K562 (cell line): ENCODE measurements around the gene IL17F. TPM values are rescaled to one million over a fixed set of nuclear protein-coding genes. Genes with fewer than 3 reads are reported as not detected.

Experiments
- ATAC-seq: fragments of 200-7000 bp; cut with Tn5 transposase; 3 replicates; pipeline ENCODE4 v1.9.1; 2020; ENCODE audit warnings: moderate library complexity
- BruUV-seq: library from RNA; stranded (reverse); fragments of 400-500 nt; replicated peaks from 2 replicates; lab custom pipeline; 2021; lab: Mats Ljungman, UMichigan
- CTCF ChIA-PET: fragments of 300-600 bp; formaldehyde crosslinking; extraction: SDS; loops from one replicate; lab custom pipeline; 2021; ENCODE audit warnings: low intra/inter-chr PET ratio; lab: Yijun Ruan, JAX
- POLR2A ChIA-PET: fragments of 300-600, 350-650 bp; sonication (Branson Sonifier 250); formaldehyde crosslinking; extraction: SDS; loops from one replicate; lab custom pipeline; 2021; ENCODE audit warnings: antibody characterized with exemption, inconsistent platforms; lab: Yijun Ruan, JAX
- DNase-seq, 4 experiments: peaks; one replicate each; pipeline versions ENCODE4 v3.0.0 to v3.0.0-alpha.2; 2011 to 2018; ENCODE audit warnings: low spot score in 3 of 4, mixed read lengths in 3 of 4; ENCODE audit errors: extremely low read depth in 1 of 4
- FAIRE-seq: peaks from 2 replicates; lab custom pipeline; 2011; peaks lifted over from hg19 to GRCh38; lab: Jason Lieb, UNC
- H2AFZ ChIP-seq: 2 replicates; pipeline ENCODE4 v1.6.0; 2011; ENCODE audit warnings: low read depth, low read length, control low read depth, inconsistent platforms
- H3K27ac ChIP-seq: fragments of 200-600 bp; 3 replicates; pipeline ENCODE4 v1.8.0; 2011; ENCODE audit warnings: low read depth, mild to moderate bottlenecking, control low read depth, inconsistent platforms, low read length, moderate library complexity, mixed read lengths; ENCODE audit errors: extremely low read depth
- H3K27me3 ChIP-seq, 2 experiments: fragments of 300-600 bp in 1 of 2; 2 replicates in 1 of 2; 3 replicates in 1 of 2; pipeline versions ENCODE4 v1.6.0 to v1.8.0; 2011; ENCODE audit warnings: inconsistent platforms in 2 of 2, low read length in 2 of 2, mild to moderate bottlenecking in 1 of 2, mixed read lengths in 1 of 2, moderate library complexity in 1 of 2; ENCODE audit not compliant: control insufficient read depth in 2 of 2, insufficient read depth in 2 of 2
- H3K36me3 ChIP-seq: fragments of 300-600 bp; 3 replicates; pipeline ENCODE4 v1.8.0; 2011; ENCODE audit warnings: mild to moderate bottlenecking, low read length, inconsistent platforms; ENCODE audit not compliant: control insufficient read depth, insufficient read depth
- H3K4me1 ChIP-seq, 2 experiments: fragments of 200-600 bp in 1 of 2; replicated peaks in 1 of 2; 2 replicates in 1 of 2; 3 replicates in 1 of 2; pipeline versions ENCODE4 v1.5.1 to v1.8.0; 2011; ENCODE audit warnings: inconsistent platforms in 2 of 2, low read length in 2 of 2, mild to moderate bottlenecking in 1 of 2, mixed read lengths in 1 of 2, moderate library complexity in 1 of 2; ENCODE audit not compliant: control insufficient read depth in 2 of 2, insufficient read depth in 2 of 2
- H3K4me2 ChIP-seq: 2 replicates; pipeline ENCODE4 v1.6.1; 2011; ENCODE audit warnings: low read length, control low read depth, inconsistent platforms, mixed read lengths; ENCODE audit not compliant: insufficient read depth
- H3K4me3 ChIP-seq: fragments of 200-600 bp; sonication (generic), shearing (Covaris generic); 2 replicates; pipeline ENCODE4 v1.5.1; 2016; ENCODE audit warnings: control low read depth, inconsistent platforms
- H3K79me2 ChIP-seq: fragments of 200-600 bp; 3 replicates; pipeline ENCODE4 v1.8.0; 2011; ENCODE audit warnings: low read length, inconsistent platforms; ENCODE audit not compliant: control insufficient read depth, insufficient read depth
- H3K9ac ChIP-seq, 2 experiments: 2 replicates each; pipeline versions ENCODE4 v1.6.0 to v1.6.1; 2011; ENCODE audit warnings: low read depth in 2 of 2, low read length in 2 of 2, control low read depth in 1 of 2, inconsistent platforms in 1 of 2, mild to moderate bottlenecking in 1 of 2, mixed read lengths in 1 of 2; ENCODE audit not compliant: insufficient read depth in 1 of 2
- H3K9me1 ChIP-seq: one replicate; pipeline ENCODE4 v1.6.0; 2011; ENCODE audit warnings: inconsistent platforms, mild to moderate bottlenecking, low read length, moderate library complexity; ENCODE audit not compliant: control insufficient read depth, insufficient read depth
- H3K9me3 ChIP-seq: replicated peaks from 2 replicates; pipeline ENCODE4 v1.5.1; 2011; ENCODE audit warnings: low read depth, low read length, inconsistent platforms; ENCODE audit not compliant: control insufficient read depth, insufficient read depth
- H4K20me1 ChIP-seq: replicated peaks from 2 replicates; pipeline ENCODE4 v1.6.1; 2011; ENCODE audit warnings: low read length, inconsistent platforms, mixed read lengths; ENCODE audit not compliant: control insufficient read depth, insufficient read depth
- CCNT2 ChIP-seq: IDR thresholded peaks from 2 replicates; pipeline ENCODE4 v1.6.1; 2011; ENCODE audit warnings: borderline replicate concordance, low read depth, mild to moderate bottlenecking, moderate library complexity, mixed read lengths, low read length; ENCODE audit not compliant: insufficient read length; ENCODE audit errors: extremely low read depth
- DNMT1 ChIP-seq: fragments of 450-650 bp; IDR thresholded peaks from 2 replicates; pipeline ENCODE4 v1.6.1; 2016; ENCODE audit warnings: antibody characterized with exemption, mild to moderate bottlenecking
- ELF1 ChIP-seq: fragments of 200-800 bp; sonication (Bioruptor generic); IDR thresholded peaks from 2 replicates; pipeline ENCODE4 v1.6.1; 2016; ENCODE audit warnings: missing genetic modification characterization, missing compliant biosample characterization
- HDGF ChIP-seq: fragments of 450-650 bp; IDR thresholded peaks from 2 replicates; pipeline ENCODE4 v1.6.1; 2016
- KDM1A ChIP-seq, 2 experiments: fragments of 450-650 bp; IDR thresholded peaks; 2 replicates each; pipeline ENCODE4 v1.6.1; 2016; ENCODE audit warnings: mild to moderate bottlenecking in 2 of 2
- KDM2B ChIP-seq: fragments of 250-450 bp; sonication (Bioruptor Pico); IDR thresholded peaks from 2 replicates; pipeline ENCODE4 v1.8.0; 2021; ENCODE audit warnings: mild to moderate bottlenecking, moderate library complexity
- MXD1 ChIP-seq: fragments of 250-450 bp; sonication (Bioruptor Pico); IDR thresholded peaks from 2 replicates; pipeline ENCODE4 v1.8.0; 2021; ENCODE audit warnings: borderline replicate concordance, mild to moderate bottlenecking, moderate library complexity; ENCODE audit not compliant: poor library complexity, severe bottlenecking
- NELFE ChIP-seq: IDR thresholded peaks from 2 replicates; pipeline ENCODE4 v1.6.1; 2011; ENCODE audit warnings: mild to moderate bottlenecking; ENCODE audit not compliant: insufficient read depth, insufficient read length
- NR0B1 ChIP-seq: fragments of 450-650 bp; IDR thresholded peaks from one replicate; pipeline ENCODE4 v1.6.1; 2018; ENCODE audit warnings: mild to moderate bottlenecking, moderate library complexity; ENCODE audit not compliant: partially characterized antibody
- POLR2A ChIP-seq: fragments of 450-650 bp; conservative IDR thresholded peaks from 2 replicates; pipeline ENCODE4 v1.6.1; 2016
- POLR2AphosphoS5 ChIP-seq: IDR thresholded peaks from 2 replicates; pipeline ENCODE4 v1.6.1; 2011; ENCODE audit warnings: mild to moderate bottlenecking, low read depth, low read length, moderate library complexity; ENCODE audit not compliant: control insufficient read depth, insufficient read depth
- STAT5A ChIP-seq: IDR thresholded peaks from 2 replicates; pipeline ENCODE4 v1.6.1; 2012; ENCODE audit warnings: low read length, inconsistent platforms, borderline replicate concordance
- ZBTB8A ChIP-seq: fragments of 450-650 bp; IDR thresholded peaks from 2 replicates; pipeline ENCODE4 v1.6.1; 2018; ENCODE audit warnings: mild to moderate bottlenecking, moderate library complexity; ENCODE audit not compliant: partially characterized antibody
- ZNF449 ChIP-seq: fragments of 250-450 bp; sonication (Bioruptor Pico); IDR thresholded peaks from 2 replicates; pipeline ENCODE4 v1.8.0; 2022; ENCODE audit warnings: moderate library complexity, mild to moderate bottlenecking, inconsistent platforms
- ZNF639 ChIP-seq, 2 experiments: fragments of 200-800 bp in 1 of 2; sonication (Bioruptor generic) in 1 of 2; sonication (generic) in 1 of 2; formaldehyde crosslinking in 1 of 2; IDR thresholded peaks in 1 of 2; conservative IDR thresholded peaks in 1 of 2; 2 replicates each; pipeline versions ENCODE4 v1.5.0 to v1.6.1; 2016 to 2020; ENCODE audit warnings: missing compliant biosample characterization in 1 of 2, missing genetic modification characterization in 1 of 2, missing genetic modification reagents in 1 of 2
- ZNF699 ChIP-seq: fragments of 250-450 bp; sonication (Bioruptor Pico); IDR thresholded peaks from 2 replicates; pipeline ENCODE4 v1.8.0; 2021; ENCODE audit warnings: mild to moderate bottlenecking, moderate library complexity; ENCODE audit not compliant: insufficient replicate concordance
- ZNF75A ChIP-seq: fragments of 450-650 bp; formaldehyde crosslinking; IDR thresholded peaks from 2 replicates; pipeline ENCODE4 v1.4.0; 2020; ENCODE audit warnings: mild to moderate bottlenecking
- WGBS: fragments of 100-300 bp; shearing (Covaris generic); methylation state at CpG from one replicate; pipeline ENCODE4 v1.1.6; 2016; ENCODE audit warnings: low coverage, mixed read lengths; ENCODE audit not compliant: insufficient coverage; ENCODE audit errors: missing lambda C conversion rate; 5-methylcytosine and 5-hydroxymethylcytosine counted together
- in situ Hi-C: fragments of 300-500 bp; cut with MboI; formaldehyde crosslinking; loops from 4 replicates; pipeline ENCODE4 v1.15.0; 2018; ENCODE audit warnings: inconsistent platforms, mixed read lengths
- intact Hi-C: fragments of 100-400 bp; cut with micrococcal nuclease; formaldehyde crosslinking; loops from 2 replicates; pipeline ENCODE4 v1.14.2; 2022
- polyA plus RNA-seq, 8 experiments: library from polyadenylated mRNA; depleted of rRNA in 4 of 8; stranded (reverse) in 5 of 8; unstranded in 3 of 8; fragments of >200 nt; fragmentation: Nextera tagmentation in 2 of 8; fragmentation: Illumina TruSeq in 1 of 8; extraction: Ambion mirVana in 2 of 8; extraction: Trizol in 1 of 8; gene quantifications; 2 replicates each; pipeline versions ENCODE4 v1.2.1 to v1.2.3, GENCODE V29; 2011 to 2014; ENCODE audit warnings: inconsistent platforms in 1 of 8, missing spikeins in 1 of 8
- total RNA-seq, 7 experiments: library from RNA; depleted of rRNA in 6 of 7; stranded (reverse); fragments of >200 nt in 6 of 7; fragmentation: Illumina TruSeq in 2 of 7; extraction: Trizol in 2 of 7; gene quantifications; 2 replicates each; pipeline versions ENCODE4 v1.2.1 to v1.2.3, GENCODE V29; 2011 to 2021; ENCODE audit warnings: low replicate concordance in 1 of 7

The IL17F gene
- total and polyA plus RNA-seq, 9 of the 15 experiments (the other 6 are each of a cell fraction or from before 2014, with no cell fraction given): not detected

- no peak for TF ChIP-seq NELFE
- no peak for TF ChIP-seq ZBTB8A
- no peak for TF ChIP-seq ZNF449 (CRISPR knock-in tag)
- TF ChIP-seq POLR2A: no peak
- no peak for TF ChIP-seq POLR2AphosphoS5
- no peak for TF ChIP-seq NR0B1
- no peak for TF ChIP-seq ZNF75A (CRISPR knock-in tag)
Measured at GRCh38 chr6:52209770-52210169, 34.5 kb downstream of the IL17F start (continued).

- intact Hi-C loops: no loop called here
- ChIA-PET CTCF (no interaction called here), POLR2A (no interaction called here)
- H3K4me3 ChIP-seq: no peak overlapping the region
- H3K4me2 ChIP-seq: no peak overlapping the region
- no peak overlapping the region for H3K9ac ChIP-seq
- no peaks in the 10 kb centered on the region for H3K79me2 ChIP-seq
- no peaks in the 10 kb centered on the region for H3K36me3 ChIP-seq
- H3K27me3 ChIP-seq: no peaks in the 10 kb centered on the region
- no peak for DNase-seq
- H3K27ac ChIP-seq: no peak overlapping the region
- WGBS: 0% methylated on average over 3 of the region's 3 CpGs
- H3K9me3 ChIP-seq: no peaks in the 10 kb centered on the region
- H4K20me1 ChIP-seq: no peaks in the 10 kb centered on the region
- no peaks in the 10 kb centered on the region for H3K9me1 ChIP-seq
- BruUV-seq: no TSS peak
- H3K4me1 ChIP-seq: no peaks in the 10 kb centered on the region
- no peak overlapping the region for H2AFZ ChIP-seq
- in situ Hi-C loops: no loop called here
- FAIRE-seq: no peak
- ATAC-seq: no peak
- no peak for TF ChIP-seq DNMT1
- no peak for TF ChIP-seq CCNT2
- no peak for TF ChIP-seq MXD1
- no peak for TF ChIP-seq STAT5A
- TF ChIP-seq ZNF699 (CRISPR knock-in tag): no peak
- TF ChIP-seq KDM2B (CRISPR knock-in tag): no peak
- no peak for TF ChIP-seq ZNF639 (CRISPR knock-in tag; conservative IDR thresholded peaks at IDR 0.05 in 1 of 2, IDR thresholded peaks at IDR 0.05 in 1 of 2)
- TF ChIP-seq KDM1A (IDR thresholded peaks at IDR 0.05): no peak
- TF ChIP-seq HDGF: no peak
- TF ChIP-seq ELF1 (tag): no peak
- TF ChIP-seq ZNF75A (CRISPR knock-in tag): no peak
Measured at GRCh38 chr6:52208612-52209011, 35.7 kb downstream of the IL17F start.
